ENCODE measurements around the gene DISP3.

DNA sequence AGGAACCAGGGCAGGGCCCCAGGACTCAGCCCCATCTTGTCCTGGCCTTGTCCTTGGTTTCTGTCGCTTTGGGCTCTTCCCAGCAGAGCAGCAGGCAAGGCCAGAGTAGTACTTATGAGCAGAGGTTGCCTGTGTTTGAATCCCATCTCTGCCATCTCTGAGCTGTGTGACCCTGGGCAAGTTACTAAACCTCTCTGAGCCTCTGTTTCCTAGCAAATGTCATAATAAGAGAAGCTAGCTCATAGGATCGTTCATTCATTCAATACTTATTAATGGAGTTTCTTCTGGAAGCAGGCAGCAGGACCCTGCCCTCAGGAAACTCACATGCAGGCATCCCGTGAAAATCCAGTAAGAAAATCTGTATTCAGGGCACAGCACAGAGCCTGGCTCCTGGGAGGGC is 91.0 kb downstream of the DISP3 start:
- TF ChIP-seq, protein P1, sequence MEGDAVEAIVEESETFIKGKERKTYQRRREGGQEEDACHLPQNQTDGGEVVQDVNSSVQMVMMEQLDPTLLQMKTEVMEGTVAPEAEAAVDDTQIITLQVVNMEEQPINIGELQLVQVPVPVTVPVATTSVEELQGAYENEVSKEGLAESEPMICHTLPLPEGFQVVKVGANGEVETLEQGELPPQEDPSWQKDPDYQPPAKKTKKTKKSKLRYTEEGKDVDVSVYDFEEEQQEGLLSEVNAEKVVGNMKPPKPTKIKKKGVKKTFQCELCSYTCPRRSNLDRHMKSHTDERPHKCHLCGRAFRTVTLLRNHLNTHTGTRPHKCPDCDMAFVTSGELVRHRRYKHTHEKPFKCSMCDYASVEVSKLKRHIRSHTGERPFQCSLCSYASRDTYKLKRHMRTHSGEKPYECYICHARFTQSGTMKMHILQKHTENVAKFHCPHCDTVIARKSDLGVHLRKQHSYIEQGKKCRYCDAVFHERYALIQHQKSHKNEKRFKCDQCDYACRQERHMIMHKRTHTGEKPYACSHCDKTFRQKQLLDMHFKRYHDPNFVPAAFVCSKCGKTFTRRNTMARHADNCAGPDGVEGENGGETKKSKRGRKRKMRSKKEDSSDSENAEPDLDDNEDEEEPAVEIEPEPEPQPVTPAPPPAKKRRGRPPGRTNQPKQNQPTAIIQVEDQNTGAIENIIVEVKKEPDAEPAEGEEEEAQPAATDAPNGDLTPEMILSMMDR (IDR thresholded peaks at IDR 0.05; ENCODE audit: poor library complexity): no peak
- TF ChIP-seq EZH2 (IDR thresholded peaks at IDR 0.05; ENCODE audit: borderline replicate concordance) (no peak), EZH2phosphoT487 (IDR thresholded peaks at IDR 0.05; ENCODE audit: low read depth, severe bottlenecking, unreplicated experiment) (no peak)

Measured in hepatocyte (in vitro differentiated cells).